HG02885 (cell line): Measurements from ENCODE around the gene EDN1.

Experiments
- ATAC-seq: cut with Tn5 transposase; IDR thresholded peaks from one replicate; pipeline ENCODE4 v1.9.1; 2021; ENCODE audit warnings: mild to moderate bottlenecking; ENCODE audit not compliant: unreplicated experiment, poor library complexity

The EDN1 gene

GRCh38 chr6:12343440-12344162, 53.4 kb downstream of the EDN1 start:
- no peak for ATAC-seq

DNA sequence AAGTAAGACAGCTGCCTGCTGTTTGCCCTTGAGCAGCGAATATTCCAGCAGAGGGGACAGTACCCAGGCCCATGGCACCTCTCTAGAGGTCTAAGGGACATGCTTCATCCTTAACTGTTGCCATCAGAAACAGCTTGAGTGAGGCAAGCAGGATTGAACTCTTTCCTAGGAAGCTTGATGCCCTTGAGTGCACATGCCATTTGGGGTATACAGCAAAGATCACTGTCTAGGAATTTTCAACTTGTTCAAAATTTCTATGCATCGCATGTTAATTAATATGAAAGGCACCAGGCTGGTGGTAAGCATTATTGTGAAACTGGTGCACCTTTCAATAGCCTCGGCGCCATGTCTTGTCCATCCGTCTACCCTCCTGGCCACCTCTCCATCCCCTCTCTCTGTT, 54.1 kb downstream of the EDN1 start:
- ATAC-seq = no peak

DNA sequence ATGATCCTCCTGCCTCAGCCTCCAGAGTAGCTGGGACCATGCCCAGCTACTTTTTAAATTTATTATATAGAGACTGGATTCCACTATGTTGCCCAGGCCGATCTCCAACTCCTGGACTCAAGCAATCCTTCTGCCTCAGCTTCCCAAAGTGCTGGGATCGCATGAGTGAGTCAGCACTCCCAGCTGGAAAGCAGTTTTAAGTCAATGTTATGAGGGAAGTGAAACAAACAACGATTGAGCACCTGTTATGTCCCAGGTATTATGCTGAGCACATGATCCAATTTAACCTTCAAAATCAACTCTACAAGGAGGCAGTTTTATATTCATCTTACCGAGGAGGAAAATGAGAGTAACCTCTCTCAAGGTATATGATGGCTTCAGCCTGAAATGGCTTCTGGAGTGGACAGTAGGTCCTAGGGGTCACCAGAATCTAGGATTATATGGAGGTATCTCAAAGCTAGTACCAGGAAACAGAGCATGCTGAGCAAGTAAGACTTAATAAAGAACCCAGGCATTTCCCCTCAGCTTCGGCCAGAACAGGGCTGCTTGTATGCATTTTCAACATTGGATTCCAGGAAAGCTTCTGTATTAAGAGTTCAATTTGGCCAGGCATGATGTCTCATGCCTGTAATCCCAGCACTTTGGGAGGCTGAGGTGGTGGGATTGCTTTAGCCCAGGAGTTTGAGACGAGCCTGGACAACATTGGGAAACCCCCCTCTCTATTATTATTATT, 55.0 kb downstream of the EDN1 start:
- no peak for ATAC-seq

DNA sequence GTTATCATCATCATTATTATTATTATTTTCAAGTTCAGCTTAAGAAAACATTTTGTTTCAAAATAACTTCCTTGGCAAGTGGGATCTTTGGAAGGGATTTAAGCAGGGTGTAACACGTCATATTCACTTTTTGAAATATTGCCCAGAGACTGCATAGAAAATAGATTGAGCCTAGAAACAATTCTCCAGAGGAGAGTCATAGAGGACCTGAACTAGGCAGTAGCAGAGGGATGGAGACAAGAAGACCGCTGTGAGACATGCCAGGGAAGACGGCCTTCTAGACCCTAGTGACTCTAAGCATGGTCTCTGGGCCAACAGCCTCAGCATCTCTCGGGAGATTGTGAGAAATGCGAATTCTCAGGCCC, 55.5 kb downstream of the EDN1 start:
- no peak for ATAC-seq
